Astrocyte of the spinal cord (primary cell): Measurements from ENCODE around the gene SLC39A7.

Experiments used
- DNase-seq: peaks from one replicate; pipeline ENCODE4 v3.0.0; 2011; ENCODE audit warnings: low read depth, low spot score
- H3K4me3 ChIP-seq: 2 replicates; pipeline ENCODE4 v1.5.1; 2011; ENCODE audit warnings: low read depth, mild to moderate bottlenecking, low read length, moderate library complexity
- CTCF ChIP-seq: IDR thresholded peaks from 2 replicates; pipeline ENCODE4 v1.5.1; 2012; ENCODE audit warnings: low read depth, mild to moderate bottlenecking, low read length, inconsistent platforms
- in situ Hi-C: cut with HindIII; loops from 2 replicates; pipeline ENCODE4 v1.10.0; 2017; ENCODE audit warnings: low sequenced_read_pairs

The SLC39A7 gene

GRCh38 chr6:33250731-33251130 lies 50.1 kb downstream of the SLC39A7 start:
- TF ChIP-seq CTCF, result no peak
- no peak overlapping the region for H3K4me3 ChIP-seq
- DNase-seq, result no peak
- in situ Hi-C loops, result no loop called here

- TF ChIP-seq CTCF, result no peak
- in situ Hi-C loops, result no loop called here
- no peak overlapping the region for H3K4me3 ChIP-seq
- no peak for DNase-seq
Observed at GRCh38 chr6:33251395-33252012, 50.8 kb downstream of the SLC39A7 start.

- no peak for TF ChIP-seq CTCF
- in situ Hi-C loops, result no loop called here
- H3K4me3 ChIP-seq, result no peak overlapping the region
- no peak for DNase-seq
Observed at GRCh38 chr6:33252759-33253158, 52.1 kb downstream of the SLC39A7 start.
